ENCODE results near the gene RACGAP1. TPM values are rescaled to one million over a fixed set of nuclear protein-coding genes. Genes with fewer than 3 reads are reported as not detected.
A peak's percentile ranks its signal among the peaks of the same experiment; 100 is the strongest.

Gene RACGAP1
- total and polyA plus RNA-seq, 2 of the 4 experiments (the other 2 are of a cell fraction), result 37.9 to 110 TPM

GRCh38 chr12:49984476-49985359 is 40.6 kb downstream of the RACGAP1 start:
- Histone ChIP-seq H2AK5ac (ENCODE audit: low read depth, low read length) (peak overlapping the region; percentile 82), H3K36me3 (ENCODE audit: control insufficient read depth, insufficient read depth, low read length) (no peaks in the 10 kb centered on the region), H2BK15ac (ENCODE audit: low read depth, low read length) (no peak overlapping the region), H4K20me1 (ENCODE audit: insufficient read depth, low read length) (no peaks in the 10 kb centered on the region), H3K4me3 (ENCODE audit: insufficient read depth, low read depth, low read length) (no peak overlapping the region), H2BK20ac (ENCODE audit: low read depth, low read length) (peak overlapping the region; percentile 30; the same call in 1 of the 2 replicates), H4K5ac (ENCODE audit: low read depth, low read length) (no peak overlapping the region), H2AFZ (replicated peaks; ENCODE audit: low read length, poor library complexity) (peak overlapping the region; percentile 67), H3K4ac (ENCODE audit: low read depth, low read length) (peak overlapping the region; percentile 8; the same call in 1 of the 2 replicates), H3K18ac (ENCODE audit: low read depth, low read length) (no peak overlapping the region), H3K27me3 (ENCODE audit: control insufficient read depth, insufficient read depth, low read length) (no peaks in the 10 kb centered on the region), H3K9me1 (ENCODE audit: insufficient read depth, low read length) (peaks cover 18% of the 10 kb centered on the region), H3K23ac (ENCODE audit: low read depth, low read length) (peak overlapping the region; percentile 0; the same call in 1 of the 2 replicates), H4K8ac (ENCODE audit: low read depth in 2 of 2, low read length in 2 of 2) (peak overlapping the region in 1 of 2 experiments; percentile 45; a peak in 2 of 4 replicates), H3K4me2 (ENCODE audit: low read depth, low read length) (no peak overlapping the region), H2BK120ac (ENCODE audit: low read depth, low read length) (peak overlapping the region; percentile 46; the same call in 1 of the 2 replicates), H3K14ac (replicated peaks; ENCODE audit: low read depth, low read length) (peak overlapping the region; percentile 51), H3K9me3 (ENCODE audit: control insufficient read depth, insufficient read depth, low read length) (no peaks in the 10 kb centered on the region), H3K27ac (ENCODE audit: insufficient read depth, low read length) (peak overlapping the region; percentile 1; the same call in 1 of the 2 replicates), H3K56ac (ENCODE audit: extremely low read depth, insufficient read depth, low read length) (no peak overlapping the region), H2AK9ac (replicated peaks; ENCODE audit: low read depth, low read length, poor library complexity) (peak overlapping the region; percentile 84), H4K91ac (ENCODE audit: insufficient read depth, low read depth, low read length) (peak overlapping the region; percentile 48; the same call in 1 of the 2 replicates), H3K79me1 (ENCODE audit: low read depth in 1 of 2, low read length in 2 of 2) (peaks cover 3 to 31% of the 10 kb centered on the region in 2 experiments; a peak in 3 of 4 replicates), H3K4me1 (ENCODE audit: control insufficient read depth, insufficient read depth, low read length) (peaks cover 16% of the 10 kb centered on the region), H3K9ac (ENCODE audit: low read depth, low read length) (no peak overlapping the region), H2BK5ac (ENCODE audit: low read depth, low read length, poor library complexity, severe bottlenecking) (no peak overlapping the region)
- ATAC-seq (ENCODE audit: low read depth) (peak; percentile 10; the same call in 1 of the 2 replicates), DNase-seq (no peak)
- in situ Hi-C loops (cut with MboI; ENCODE audit: low sequenced_read_pairs), result no loop called here
- POLR2A ChIA-PET (ENCODE audit: unreplicated experiment), result no interaction called here
- intact Hi-C loops (cut with micrococcal nuclease), result no loop called here
- 45% methylated on average over 3 of the region's 9 CpGs; no CpG with 5 or more reads in 1 of the 2 experiments for WGBS, 2 experiments (ENCODE audit: extremely low coverage in 2 of 2, insufficient read length in 1 of 2)
- CTCF ChIA-PET, result interaction anchor here (1.8 kb wide), 1 partner anchor 18 kb away, joined by 11 read pairs; no protein-coding TSS in a partner anchor
- no TSS peak for BruUV-seq (replicated peaks)
- dilution Hi-C loops (cut with HindIII; ENCODE audit: low sequenced_read_pairs, unreplicated experiment), result no loop called here
- TF ChIP-seq MXI1 (IDR thresholded peaks at IDR 0.05; ENCODE audit: borderline replicate concordance, low read depth, low read length) (no peak), FOS (IDR thresholded peaks at IDR 0.05; ENCODE audit: low read depth, low read length) (no peak), SMC3 (IDR thresholded peaks at IDR 0.05; ENCODE audit: low read depth, low read length) (no peak), CEBPB (IDR thresholded peaks at IDR 0.05; ENCODE audit: low read depth, low read length) (no peak), NFE2L2 (IDR thresholded peaks at IDR 0.05; ENCODE audit: low read depth, low read length) (no peak), CHD1 (IDR thresholded peaks at IDR 0.05; ENCODE audit: low read depth, low read length) (no peak), POLR2A (IDR thresholded peaks at IDR 0.05; ENCODE audit: low read depth, low read length) (no peak), ELK1 (IDR thresholded peaks at IDR 0.05; ENCODE audit: borderline replicate concordance, low read depth, low read length) (no peak), CTCF (conservative IDR thresholded peaks at IDR 0.05; ENCODE audit: low read depth, low read length) (no peak), RCOR1 (IDR thresholded peaks at IDR 0.05; ENCODE audit: insufficient replicate concordance, low read length) (no peak), MAFK (IDR thresholded peaks at IDR 0.05; ENCODE audit: low read depth, low read length) (no peak), BHLHE40 (IDR thresholded peaks at IDR 0.05; ENCODE audit: low read depth, low read length) (no peak), RFX5 (IDR thresholded peaks at IDR 0.05; ENCODE audit: low read depth, low read length) (no peak), RAD21 (IDR thresholded peaks at IDR 0.05; ENCODE audit: low read length) (no peak), MAZ (IDR thresholded peaks at IDR 0.05; ENCODE audit: borderline replicate concordance, low read depth, low read length) (no peak)

All from IMR-90 (cell line).